ENCODE measurements around the gene SPAG16.

The SPAG16 gene

DNA sequence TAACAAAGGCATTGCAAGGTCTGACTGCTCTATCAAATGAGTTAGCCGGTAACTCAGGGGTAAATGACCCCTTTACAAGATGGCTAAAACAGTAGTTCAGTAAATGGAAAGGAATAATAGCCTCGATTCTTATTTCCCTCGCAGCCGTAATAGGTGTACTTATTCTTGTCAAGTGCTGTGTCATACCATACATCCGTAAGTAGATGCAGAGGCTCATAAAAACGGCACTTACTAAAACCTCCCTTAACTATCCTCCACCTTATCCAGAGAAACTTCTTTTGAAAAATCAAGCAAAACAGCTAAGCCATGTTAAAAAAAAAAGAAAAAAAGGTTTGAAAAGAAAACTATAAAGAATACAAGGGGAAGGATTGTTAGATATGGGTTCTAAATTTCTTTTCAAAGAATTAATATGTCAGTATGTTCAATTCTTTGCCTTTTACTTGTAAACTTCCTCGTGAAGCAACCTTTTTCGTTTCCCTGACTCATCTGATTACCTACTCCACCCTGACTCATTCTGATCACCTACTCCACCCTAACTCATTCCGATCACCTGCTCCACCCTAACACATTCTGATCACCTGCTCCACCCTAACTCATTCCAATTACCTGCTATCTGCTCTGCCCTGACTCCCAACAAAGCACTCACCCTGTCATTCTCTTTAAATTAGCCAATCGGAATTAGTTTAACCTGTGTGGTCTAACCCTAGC lies 127.5 kb downstream of the SPAG16 start:
- DNase-seq = no peak

DNA sequence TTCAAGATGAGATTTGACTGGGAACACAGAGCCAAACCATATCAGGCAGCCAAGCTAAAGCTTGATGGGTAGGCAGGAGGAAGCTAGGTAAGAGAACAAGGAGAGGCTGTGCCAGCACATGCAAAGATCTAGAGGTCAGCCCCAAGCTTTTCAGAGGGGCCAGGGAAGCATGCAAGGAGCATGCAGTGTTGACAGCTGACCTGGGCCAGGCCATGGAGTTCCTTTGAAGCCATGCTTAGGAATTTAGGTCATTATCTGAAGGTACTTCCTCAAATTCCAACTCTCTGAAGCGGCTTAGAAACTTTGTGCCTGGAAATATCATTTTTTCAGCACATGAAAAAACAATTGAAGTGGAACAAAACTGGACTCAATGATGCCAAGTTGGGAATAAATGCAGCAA lies 130.8 kb downstream of the SPAG16 start:
- DNase-seq = no peak

DNA sequence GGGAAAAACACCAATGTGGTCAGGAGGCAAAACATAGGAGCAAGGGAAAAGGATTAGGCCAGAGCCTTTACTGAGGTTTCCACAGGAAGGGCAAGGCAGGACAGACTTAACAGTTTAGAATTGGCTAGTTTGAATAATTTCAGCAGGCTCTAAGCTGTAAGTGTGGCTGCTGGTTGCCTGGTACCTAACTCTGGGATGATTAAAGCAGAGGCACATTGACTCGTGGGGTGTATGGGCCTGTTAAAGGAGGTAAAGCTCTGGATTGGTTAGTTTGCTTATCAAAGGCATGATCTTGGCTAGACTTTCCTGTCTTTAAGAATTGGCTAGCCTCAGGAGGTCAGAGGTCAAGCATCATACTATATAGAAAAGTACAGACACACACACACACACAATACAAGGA lies 132.6 kb downstream of the SPAG16 start:
- DNase-seq = no peak

DNA sequence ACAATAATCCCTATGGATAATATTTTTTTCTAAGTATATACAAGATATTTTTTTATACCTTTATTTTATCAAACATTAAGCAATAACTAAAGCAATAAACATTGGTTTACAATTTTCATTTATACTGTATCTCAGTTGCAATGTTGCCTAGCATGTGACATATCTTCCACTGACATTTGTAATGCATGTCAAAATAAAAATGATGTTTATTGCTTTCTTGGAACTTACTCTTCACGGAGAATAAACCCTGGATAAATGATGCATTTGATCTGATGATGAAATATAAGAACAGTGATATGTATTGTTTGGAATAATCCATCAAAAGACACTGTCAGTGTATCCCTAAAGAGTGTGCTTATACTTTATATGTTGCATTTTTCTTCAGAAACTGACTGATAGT lies 135.7 kb downstream of the SPAG16 start:
- DNase-seq = no peak

DNA sequence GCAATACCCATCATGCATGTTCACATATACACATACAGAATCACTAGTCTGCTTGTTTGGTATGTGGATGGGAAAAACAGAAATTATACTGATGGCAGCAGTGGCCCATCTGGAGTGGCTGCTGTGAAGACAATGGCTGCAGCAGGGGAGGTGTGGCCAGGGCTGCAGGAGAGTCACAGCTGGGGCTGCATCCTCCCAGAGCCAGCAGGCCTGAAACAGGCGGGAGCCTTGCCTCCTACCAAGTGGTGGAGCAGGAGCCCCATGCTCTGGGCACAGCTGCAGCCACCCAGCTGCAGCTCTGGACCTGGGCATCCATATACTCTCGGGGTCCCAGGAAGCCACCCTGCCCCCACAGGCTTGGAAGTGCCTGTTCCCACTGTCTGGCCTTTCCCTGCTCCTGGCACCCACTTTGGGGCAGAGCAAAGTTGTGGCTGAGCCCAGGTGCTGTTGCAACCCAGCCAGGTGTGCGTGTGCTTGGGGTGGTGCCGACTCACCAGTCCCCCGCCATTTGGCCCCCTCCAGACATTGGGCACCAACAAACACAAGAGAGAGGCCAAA lies 136.6 kb downstream of the SPAG16 start:
- DNase-seq = no peak

DNA sequence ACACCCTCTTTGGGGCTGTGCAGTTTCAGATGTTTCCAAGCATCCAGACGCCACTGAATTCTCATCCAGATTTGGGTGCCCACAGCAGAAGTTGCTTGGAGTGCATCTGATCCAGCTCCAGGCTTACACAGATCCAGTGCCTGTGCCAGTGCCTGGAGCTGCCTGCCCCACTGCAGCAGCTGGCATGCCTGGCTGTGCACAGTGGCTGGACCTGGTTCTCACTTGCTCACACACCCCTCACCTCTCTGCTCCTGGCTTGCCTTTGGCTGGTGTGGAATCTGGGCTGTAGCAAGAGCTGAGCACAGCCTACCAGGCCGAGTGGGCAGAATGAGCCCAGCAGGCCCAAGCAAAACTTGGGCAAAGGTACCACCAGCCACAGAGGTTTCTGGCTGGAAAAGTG lies 137.9 kb downstream of the SPAG16 start:
- no peak for DNase-seq

DNA sequence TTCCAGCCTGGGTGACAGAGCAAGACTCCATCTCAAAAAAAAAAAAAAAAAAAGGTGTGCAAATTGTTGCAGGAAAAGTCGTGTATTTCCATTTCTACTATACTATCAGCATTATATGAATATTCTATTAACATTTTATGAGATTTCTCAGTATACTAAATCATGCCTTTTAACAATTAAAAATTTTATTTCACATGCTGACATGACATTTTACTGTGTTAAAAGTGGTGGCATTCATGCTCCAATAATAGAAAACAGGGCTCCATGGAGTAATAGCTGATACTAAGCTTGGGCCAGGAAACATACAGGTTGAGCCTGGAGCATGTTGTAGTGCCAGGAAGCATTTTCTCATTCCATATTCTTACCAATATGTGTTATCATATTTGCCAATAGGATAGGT lies 141.4 kb downstream of the SPAG16 start:
- no peak for DNase-seq

DNA sequence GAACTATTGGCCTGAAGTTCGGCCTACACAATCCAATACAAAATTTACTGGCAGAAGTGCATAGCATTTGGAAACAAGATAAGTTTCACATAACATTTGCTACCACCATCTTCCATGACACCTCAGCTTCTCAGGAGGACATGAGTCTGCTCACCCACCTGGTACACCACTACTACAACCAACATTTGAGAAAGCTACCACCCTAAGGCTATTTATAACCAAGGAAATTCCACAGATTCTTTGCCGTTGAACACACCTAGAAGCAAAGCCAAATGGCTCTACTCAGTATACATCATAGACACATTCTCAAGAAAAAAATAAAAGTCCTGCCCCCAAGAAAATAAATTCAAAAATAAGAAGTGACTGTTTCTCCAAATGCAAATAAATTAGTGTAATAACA lies 145.3 kb downstream of the SPAG16 start:
- no peak for DNase-seq

DNA sequence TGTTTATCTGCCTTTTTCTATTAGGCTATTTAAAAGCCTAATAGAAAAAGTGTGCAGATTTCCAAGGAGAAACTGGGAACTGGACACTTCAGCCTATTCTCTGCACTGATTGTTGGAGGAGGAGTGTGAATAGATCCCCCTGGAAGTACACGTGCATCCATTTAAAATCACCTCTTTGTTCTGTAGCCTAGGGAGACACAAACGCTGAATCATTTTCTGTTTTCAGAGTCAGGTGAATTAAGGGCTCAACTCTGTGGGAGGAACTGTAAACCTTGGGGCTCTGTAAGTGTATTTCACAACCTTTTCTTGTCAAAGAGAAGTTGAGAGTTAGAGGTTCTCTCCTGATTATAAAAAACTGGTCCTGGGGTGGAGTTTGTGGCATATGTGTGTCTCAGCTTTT lies 159.7 kb downstream of the SPAG16 start:
- DNase-seq = no peak

DNA sequence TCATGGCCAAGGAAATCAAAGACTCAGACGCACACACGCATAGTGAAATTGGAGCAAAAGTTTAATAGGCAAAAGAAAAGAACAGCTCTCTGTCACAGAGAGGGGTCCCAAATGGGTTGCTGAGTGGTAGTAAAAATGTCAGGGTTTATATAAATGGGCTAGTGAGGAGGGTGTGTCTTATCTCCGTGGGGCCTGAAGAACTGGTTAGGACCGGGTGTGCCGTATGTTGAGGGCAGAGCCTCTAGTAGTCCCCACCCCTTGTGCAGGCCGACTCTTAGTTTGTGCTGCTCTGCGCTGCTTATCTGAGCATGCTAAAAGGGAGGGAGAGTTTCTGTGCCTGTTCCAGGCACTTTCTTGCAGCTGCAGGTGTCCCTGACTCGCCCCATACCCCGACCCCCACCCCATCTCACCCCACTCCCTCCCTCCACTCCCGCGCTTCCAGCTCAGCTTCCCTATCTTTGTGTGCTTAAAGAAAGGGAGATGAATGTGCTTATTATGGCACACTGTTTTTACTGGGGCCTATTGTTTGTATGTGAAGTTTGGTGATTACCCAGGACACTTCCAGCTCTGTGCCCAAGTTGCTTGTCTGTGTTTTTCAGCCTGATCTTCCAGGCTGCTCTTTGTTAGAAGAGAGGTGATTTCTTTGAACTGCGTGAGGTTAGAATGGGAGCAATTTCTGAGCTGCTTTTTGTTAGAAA lies 167.4 kb downstream of the SPAG16 start:
- DNase-seq = no peak

DNA sequence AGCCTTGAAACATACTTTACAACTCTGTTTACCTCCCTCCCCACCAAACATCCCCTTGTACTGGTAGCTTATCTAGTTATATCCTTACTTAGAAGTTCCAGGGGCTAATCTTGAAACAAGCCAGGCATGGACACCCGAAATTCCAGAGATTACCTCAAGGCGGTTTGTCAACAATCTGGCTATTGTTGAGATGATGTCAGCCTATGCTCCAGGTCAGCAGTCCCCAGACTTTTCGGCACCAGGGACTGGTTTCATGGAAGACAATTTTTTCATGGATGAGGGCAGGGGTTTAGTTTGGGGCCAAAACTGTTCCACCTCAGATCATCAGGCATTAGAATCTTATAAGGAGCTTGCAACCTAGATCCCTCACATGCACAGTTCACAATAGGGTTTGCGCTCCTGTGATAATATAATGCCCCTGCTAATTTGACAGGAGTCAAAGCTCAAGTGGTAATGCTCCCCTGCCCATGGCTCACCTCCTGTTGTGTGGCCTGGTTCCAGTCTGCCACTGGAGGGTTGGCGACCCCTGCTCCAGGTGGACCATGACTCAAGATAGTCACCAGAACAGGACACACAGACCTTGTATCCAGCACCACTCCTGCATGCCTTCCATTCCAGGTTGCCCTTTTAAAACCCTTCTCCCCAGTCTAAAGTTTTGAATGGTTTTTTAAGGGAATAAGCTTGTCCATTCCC lies 171.2 kb downstream of the SPAG16 start:
- no peak for DNase-seq

DNA sequence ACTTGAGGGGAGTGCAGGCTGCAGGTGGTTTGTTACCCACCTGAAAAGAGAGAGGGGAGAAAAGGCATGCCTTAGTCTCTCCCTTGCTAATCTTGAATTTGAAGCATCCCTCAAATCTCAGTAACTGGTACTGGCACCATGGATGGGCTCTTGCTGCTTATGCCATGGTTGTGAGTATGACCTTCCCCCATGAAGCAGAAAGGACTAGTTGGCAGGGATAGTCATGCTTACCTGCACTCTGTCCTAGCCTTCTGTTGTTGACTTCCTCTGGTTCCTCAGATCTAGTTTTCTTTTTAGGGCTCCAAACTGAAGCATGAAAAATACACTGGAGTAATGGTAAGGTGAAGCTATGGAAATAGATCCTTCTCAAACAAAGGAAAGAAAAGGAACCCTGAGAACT lies 191.2 kb downstream of the SPAG16 start:
- DNase-seq = no peak

DNA sequence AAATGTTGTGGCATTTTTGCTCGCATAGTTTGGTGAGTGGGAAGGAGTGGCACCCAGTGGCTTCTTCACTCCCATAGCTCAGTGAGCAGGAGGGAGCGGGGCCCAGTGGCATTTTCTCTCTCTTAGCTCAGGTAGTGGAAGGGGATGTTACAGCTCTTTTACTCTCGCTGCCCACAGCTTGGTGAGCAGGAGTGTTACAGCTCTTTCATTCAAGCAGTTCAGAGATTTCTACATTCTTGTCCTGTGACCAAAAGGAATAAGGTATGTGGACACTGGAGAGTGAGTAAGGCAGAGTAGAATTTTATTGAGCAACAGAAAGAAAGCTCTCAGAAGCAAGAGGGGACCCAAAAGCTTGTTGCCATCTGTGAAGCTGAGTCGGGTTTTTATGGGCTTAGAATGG lies 192.4 kb downstream of the SPAG16 start:
- no peak for DNase-seq

DNA sequence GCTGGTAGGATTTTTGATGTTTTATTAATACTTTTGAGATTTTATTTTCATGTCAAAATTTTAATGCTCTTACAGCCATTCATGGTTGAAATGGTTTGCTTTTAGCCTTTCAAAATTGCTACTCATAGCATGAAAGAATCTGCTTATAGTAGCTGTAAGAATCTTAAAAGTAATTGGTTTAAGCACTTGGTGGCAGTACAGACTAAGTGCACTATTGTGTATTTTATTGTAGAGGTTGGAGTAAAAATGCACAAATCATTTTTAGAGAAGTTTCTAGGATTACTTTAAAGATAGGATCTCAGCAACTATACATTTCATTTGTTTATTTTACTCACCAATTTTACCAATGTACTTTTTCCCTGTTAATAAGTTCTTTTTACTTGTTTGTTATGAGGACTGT lies 205.8 kb downstream of the SPAG16 start:
- no peak for DNase-seq

DNA sequence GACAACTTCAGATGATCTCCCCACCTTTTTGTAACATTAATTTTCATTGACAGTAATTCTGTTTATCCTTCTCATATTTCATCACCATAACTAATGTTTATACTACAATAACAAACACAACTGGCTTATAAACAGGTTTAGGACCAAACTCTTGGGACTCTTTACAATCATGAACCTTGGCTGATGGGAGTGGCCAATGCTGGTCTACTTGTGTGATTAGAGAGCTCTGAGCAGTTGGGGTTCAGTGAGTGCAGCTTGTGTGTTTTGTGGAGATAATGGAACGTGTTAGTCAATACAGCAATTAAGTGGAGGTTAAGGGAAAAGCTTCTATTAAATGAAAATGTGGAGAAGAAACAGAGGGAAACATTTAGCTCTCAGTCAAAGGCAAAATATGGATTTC lies 207.1 kb downstream of the SPAG16 start:
- DNase-seq = no peak

DNA sequence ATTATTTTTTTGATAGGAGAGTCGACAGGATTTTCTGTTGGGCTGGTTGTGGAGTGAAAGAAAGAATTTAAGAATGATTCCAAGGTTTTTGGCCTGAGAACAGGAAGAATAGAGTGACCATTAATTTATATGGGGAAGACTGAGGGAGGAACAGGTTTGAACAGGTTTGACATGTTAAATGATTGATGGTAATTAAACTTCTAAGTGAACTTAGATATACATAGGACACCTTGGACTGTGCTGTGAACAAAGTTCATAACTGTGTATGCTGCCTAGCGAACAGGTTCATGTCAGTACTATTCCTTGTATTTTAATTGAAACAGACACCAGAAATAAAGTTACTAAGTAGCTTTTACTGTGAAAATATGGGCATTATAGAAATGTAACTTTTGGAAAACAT lies 212.0 kb downstream of the SPAG16 start:
- no peak for DNase-seq

DNA sequence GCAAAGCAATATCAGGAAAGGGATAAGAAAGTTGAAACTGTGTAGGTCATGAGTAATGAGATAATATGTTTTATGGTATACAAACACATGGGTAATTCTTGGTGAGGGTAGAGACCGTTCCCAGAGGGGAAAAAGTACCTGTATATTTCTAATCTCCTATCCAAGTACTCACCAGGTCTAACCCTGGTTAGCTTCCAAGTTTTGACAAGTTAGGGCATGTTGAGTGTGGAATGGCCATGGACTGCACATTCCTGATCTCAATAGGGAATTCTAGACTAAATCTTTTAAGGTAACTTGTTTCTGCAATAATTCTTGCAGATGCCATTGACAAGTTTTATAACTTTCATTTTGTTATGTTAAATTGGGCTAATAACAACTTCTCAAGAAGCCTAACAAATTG lies 216.6 kb downstream of the SPAG16 start:
- DNase-seq = no peak

DNA sequence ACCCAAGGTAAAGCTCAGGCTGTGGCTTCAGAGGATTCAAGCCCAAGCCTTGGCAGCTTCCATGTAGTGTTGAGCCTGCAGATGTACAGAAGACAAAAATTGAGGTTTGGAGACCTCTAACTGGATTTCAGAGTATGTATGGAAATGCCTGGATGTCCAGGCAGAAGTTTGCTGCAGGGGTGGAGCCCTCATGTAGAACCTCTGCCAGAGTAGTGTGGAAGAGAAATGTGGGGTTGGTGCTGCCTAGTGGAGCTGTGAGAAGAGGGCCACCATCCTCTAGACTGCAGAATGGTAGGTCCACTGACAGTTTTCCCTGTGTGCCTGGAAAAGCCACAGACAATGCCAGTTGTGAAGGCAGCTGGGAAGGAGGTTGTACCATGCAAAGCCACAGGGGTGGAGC lies 239.9 kb downstream of the SPAG16 start:
- DNase-seq = no peak

DNA sequence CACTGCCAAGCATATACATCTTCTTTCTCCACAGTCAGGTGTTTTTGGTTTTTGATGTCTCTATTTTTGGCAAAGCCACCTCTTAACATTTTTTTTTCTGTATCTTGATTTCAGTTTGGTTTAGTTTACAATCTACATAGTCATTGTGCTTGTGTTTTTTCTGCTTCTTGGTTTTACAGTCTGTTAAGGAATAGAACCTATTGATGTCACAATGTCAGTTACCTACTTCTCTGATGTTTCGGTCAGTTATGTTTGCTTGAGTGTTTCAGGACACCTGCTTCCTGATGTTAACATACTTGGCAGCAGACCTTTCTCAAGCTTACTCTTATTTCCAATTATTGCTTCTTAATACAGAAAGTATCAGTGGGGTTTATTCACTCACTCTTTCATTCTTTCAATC lies 253.3 kb downstream of the SPAG16 start:
- no peak for DNase-seq

DNA sequence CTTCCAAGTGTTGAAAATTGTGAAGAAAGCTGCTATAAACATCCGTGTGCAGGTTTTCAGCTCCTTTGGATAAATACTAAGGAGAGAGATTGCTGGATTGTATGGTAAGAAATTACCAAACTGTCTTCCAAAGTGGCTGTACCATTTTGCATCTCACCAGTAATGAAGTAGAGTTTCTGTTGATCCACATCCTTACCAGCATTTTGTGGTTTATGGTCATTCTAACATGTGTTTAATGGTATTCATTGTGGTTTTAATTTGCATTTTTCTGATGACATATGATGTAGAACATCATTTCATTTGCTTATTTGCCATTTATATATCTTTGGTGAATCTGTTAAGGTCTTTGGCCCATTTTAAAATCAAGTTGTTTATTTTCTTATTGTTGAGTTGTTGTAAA lies 260.7 kb downstream of the SPAG16 start:
- no peak for DNase-seq

DNA sequence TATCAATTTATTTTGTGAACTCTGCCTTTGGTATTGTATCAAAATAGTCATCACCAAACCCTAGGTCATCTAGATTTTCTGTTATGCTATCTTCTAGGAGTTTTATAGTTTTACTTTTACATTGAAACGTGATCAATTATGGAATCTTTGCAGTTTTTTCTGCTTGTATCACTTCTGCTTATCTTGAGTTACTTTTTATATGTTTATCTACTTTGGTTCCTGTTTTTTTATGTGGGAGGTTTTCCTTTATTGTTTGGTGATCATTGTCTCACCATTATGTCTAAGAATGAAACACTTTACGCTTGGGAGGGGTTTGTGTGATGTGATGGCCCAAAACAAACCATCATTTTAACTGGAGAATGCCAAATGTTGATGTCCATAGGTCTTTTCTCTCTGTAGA lies 261.2 kb downstream of the SPAG16 start:
- no peak for DNase-seq

DNA sequence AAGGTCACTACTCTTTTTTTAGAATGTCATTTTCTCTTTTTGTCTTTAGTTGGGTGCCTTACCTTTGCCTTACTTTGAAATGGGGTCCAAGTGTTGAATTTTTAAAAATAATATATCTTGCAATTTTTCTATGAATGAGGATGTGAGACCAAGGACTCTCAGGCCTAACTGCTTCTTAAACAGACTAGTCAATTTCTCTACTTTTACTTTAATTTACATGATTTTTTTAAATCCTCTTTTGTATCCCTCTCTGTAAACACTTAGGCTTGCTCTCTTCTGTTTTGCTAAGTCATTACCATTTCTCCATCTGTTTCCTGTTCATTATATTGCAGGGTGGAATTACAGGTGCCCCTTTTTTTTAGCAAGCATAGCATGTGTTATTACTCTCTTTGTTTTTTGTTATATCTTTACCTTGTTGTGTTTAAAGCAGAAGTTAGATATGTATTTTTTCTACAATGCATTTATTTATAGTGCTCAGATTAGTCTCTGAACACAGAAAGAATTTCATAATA lies 261.8 kb downstream of the SPAG16 start:
- no peak for DNase-seq

DNA sequence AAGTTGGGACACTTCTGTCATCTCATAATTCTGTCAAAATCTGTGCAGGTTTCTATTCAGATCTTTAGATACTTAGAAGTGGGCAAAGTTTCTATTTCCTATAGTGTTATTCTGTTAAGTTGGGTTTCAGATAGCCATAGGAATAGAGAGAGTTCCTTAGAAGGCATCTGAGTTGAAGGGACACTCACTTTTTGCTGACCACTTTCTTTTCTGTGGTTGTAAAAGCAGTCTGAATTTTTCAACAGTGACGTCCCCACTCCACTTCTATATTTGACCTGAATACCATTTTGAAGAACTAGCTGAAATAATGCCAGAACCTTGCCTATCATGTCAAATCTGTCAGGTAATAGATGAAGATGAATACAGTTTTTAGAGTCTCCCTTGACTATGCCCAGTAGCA lies 267.3 kb downstream of the SPAG16 start:
- no peak for DNase-seq

DNA sequence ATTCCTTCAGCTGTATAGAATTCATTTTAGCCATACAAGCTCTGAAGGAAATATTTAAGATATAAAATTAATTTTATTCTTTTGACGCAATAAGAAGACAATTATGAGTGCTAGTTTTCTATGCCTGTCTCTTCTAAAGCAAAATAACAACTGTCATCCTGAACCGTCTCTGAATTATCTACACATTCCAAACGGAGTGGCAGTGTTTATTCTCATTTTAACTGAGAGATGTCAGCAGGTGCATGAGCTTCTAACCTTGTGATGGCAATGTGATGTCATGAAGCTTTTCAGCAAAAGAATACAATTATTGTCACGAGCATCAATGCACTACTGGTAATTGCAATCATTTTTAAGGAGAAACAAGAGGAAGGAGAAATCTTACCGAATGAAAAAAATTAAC lies 274.8 kb downstream of the SPAG16 start:
- DNase-seq = no peak

Data from activated T-cell treated with anti-CD3 and anti-CD28 coated beads for 4 hours (primary cell).